Stimulated activated CD8-positive, alpha-beta memory T cell treated with anti-CD3 and anti-CD28 coated beads, Interleukin-12 subunit alpha, Interleukin-12 subunit beta, amount 100 ng/mL, for 24 hours (primary cell): ENCODE data around the gene HSD17B7.

ENCODE experiments used
- DNase-seq: peaks from one replicate; pipeline ENCODE4 v3.0.0-alpha.2; 2020; ENCODE audit errors: extremely low read depth

The HSD17B7 gene

DNA sequence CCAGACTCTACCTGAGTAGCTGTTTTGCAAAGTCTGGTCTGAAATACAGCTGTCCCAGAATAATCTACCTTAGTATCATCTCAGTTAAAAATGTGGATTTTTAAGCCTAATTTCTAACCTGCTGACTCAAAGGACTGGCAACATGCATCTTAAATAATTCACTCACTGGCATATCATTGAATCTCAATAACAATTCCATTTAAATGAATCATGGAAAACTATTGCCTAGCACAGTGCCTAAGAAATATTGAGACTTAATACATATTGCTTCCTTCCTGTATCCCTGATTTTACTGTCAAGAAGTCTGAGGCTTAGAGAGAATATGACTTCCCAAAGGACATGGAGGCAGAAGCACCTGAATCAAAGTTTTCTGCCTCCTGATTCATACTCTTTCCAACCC lies 67.3 kb downstream of the HSD17B7 start:
- no peak for DNase-seq

DNA sequence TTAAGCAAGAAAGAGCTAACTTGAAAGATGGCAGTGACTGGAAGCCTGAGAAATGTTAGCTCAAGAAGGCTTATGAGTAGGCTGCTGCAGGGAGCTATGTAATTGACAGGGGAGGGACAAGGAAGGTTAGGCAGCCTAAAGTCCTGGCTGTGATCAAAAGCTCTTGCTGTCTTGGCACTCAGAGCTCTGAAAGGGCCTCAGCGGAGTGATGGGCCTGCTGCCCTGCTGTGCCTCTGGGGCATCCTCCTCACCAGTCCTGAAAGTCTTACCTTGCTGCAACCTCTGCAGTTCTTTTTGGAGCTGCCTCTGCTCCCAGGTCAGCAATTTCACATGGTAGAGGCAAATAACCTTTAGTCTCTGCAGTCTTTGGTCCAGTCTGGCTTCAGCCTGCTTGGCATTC lies 68.7 kb downstream of the HSD17B7 start:
- no peak for DNase-seq

GRCh38 chr1:162861101-162861500 lies 70.6 kb downstream of the HSD17B7 start, which contains the start of gene CCDC190:
Gene CCDC190 (minus strand): TSS chr1:162861175. CDS start chr1:162859646, 1,529 bp downstream.
- DNase-seq = no peak

- DNase-seq = no peak
These were observed 71.1 kb downstream of the HSD17B7 start for GRCh38 chr1:162861625-162862024.
